GM21528 (cell line): ENCODE measurements around the gene LARP6.
"Not testable (repeated sequence)": the region's sequence is repeated elsewhere in the genome, so short reads cannot be mapped to it uniquely, and the experiment has no call there.

ENCODE experiments used
- ATAC-seq: cut with Tn5 transposase; IDR thresholded peaks from one replicate; pipeline ENCODE4 v1.9.1; 2021; ENCODE audit warnings: mild to moderate bottlenecking, moderate library complexity; ENCODE audit not compliant: unreplicated experiment, low FRiP score

The LARP6 gene

DNA sequence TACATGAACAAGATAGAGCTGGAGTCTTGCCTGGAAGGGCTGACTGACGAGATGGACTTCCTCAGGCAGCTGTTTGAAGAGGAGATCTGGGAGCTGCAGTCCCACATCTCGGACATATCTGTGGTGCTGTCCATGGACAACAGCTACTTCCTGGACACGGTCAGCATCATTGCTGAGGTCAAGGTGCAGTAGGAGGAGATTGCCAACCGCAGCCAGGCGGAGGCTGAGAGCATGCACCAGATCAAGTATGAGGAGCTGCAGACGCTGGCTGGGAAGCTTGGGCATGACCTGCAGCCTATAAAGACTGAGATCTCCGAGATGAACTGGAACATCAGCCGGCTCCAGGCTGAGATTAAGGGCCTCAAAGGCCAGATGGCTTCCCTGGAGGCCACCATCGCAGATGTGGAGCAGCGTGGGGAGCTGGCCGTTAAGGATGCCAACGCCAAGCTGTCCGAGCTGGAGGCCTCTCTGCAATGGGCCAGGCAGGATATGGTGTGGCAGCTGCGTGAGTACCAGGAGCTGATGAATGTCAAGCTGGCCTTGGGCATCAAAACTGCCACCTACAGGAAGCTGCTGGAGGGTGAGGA is 5.5 kb upstream of the LARP6 start:
- no peak for ATAC-seq

- ATAC-seq = not testable (repeated sequence)
These were observed 4.8 kb upstream of the LARP6 start for GRCh38 chr15:70858614-70859321.

DNA sequence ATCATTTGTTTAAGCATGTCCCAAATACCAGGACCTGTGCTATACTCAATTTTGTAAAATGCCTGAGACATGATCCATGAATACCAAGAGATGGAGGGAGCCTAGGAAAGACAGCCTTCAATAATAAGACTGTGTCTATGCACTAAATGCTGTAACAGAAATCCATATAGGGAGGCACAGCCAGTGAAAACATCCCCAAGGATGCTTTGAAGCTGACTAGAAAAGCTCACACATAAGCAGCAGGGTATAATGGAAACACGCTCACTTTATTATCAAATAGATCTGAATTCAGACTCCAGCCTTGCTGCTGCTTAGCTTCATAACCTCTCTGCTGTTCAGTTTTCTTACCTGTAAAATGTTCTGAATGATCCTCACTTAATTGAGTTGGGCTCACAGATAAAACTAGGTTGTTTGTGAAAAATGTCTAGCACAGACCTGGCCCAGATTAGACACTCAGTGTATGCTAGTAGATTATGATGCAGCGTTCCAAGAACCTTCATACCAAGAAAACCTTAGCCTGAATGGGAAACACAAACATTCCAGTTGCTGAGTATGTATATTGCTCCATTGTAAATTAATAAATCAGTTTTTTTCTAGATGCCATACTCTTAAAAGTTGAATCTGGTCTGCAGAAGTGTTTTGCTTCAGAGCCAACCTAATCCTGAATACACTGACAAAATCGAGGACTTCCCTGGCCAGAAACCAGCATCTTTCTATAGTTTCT is 3.8 kb upstream of the LARP6 start:
- no peak for ATAC-seq

DNA sequence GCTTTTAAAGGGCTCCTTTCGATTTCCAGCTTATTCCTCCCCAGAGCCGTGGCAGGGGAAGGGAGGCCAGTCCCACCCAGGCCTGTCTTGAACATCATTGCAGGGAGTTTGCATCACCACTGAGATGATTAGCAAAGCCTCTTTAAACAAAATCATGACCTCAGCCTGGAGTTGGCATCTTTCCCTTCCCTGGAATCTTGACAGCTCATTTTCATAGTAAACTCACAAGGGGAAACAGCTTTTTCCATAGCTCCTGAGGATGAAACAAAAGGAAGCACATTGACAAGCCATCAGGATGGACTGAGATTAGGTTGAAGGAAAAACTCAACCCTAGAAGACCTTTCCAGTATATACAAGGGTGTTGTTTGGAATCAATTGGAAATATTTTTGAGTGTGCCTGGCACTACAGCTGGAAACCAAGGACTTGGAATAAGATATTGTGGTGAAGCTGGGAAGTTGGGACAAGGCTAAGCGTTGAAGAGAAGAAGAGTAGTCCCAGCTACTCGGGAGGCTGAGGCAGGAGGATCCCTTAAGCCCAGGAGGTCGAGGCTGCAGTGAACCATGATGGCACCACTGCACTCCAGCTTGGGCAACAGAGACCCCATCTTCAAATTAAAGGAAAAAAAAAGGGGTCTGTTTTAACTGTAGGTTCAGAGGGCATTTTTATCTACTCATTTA is 3.1 kb upstream of the LARP6 start:
- no peak for ATAC-seq

DNA sequence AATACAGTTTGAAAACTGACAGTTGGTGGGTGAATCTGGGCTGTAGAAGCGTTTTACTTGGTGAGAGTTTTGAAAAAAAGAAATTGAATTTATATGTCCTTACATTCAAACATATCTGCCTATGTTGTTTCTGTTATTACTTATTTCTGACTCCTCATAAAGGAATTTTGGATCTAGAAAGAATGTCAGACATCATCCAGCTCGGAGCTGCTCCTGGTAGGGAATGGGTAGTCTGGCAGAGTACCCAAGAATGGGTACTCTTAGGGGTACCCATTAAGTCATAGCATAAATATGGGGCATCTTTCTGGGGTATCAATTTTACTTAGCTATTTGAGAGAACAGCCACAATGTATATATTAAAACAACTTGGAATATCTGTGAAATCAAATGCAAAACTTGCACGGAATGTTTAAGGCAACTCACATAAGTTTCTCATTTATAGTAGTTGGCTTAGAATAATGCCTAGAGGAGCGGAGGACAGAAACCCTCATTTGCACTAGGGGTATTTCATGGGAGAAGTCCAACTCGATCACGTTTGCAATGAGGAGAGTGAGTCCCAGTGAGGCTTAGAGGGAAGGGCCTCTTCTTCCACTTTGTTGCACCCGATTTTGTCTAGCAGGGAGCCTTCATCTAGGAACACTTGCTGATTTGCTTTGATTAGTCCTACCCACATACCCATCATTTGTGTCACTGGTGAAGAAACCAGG is 2.4 kb upstream of the LARP6 start:
- no peak for ATAC-seq

GRCh38 chr15:70855764-70856163 is 1.8 kb upstream of the LARP6 start:
- no peak for ATAC-seq

DNA sequence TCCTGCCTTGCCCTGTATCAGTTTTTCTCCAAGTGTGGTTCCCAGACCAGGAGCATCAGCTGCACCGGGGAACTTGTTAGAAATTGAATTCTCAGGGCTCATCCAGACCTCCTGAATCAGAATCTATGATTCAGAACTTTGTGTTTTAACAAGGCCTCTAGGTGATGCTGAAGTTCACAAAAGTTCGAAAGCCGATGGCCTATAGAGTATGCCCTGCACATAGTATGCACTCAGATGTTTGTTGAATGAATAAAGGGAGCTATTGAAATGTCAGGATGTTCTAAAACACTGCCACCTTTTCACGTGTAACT is 664 bp upstream of the LARP6 start:
- no peak for ATAC-seq

DNA sequence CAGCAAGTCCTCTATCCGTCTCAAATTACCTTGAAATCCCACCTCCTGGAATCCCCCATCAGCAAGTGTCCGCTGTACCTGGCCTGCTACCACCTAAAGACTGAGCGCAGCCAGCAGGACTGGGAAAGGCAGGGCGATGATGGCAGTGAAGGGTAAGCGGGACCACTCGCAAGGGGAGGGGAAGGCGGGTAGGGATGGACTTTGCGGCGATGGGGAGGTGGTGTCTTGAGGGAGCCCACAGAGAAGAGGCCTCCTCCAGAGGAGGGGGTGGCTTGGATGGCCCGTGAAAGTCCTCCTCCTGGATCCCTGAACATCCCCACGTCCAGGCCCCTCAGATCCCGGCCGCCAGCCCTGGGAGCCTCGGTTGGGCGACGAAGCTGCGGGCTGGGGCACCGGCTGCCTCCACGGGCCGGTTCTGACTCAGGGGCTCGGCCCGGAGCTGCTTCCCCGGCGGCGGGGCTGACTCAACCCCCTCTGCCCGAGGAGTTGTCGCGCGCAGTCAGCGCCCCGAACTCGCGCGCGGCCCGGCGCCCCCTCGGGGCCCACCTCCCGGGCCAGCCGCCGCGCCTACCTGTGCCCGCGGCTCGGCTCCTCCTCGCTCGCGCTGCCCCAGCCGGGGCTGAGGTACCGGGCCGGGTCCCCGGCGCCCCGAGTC is 512 bp downstream of the LARP6 start:
- ATAC-seq = no peak

- no peak for ATAC-seq
These were observed 1.2 kb downstream of the LARP6 start for GRCh38 chr15:70852501-70853317.

GRCh38 chr15:70851889-70852288 is 2.1 kb downstream of the LARP6 start:
- ATAC-seq = no peak

DNA sequence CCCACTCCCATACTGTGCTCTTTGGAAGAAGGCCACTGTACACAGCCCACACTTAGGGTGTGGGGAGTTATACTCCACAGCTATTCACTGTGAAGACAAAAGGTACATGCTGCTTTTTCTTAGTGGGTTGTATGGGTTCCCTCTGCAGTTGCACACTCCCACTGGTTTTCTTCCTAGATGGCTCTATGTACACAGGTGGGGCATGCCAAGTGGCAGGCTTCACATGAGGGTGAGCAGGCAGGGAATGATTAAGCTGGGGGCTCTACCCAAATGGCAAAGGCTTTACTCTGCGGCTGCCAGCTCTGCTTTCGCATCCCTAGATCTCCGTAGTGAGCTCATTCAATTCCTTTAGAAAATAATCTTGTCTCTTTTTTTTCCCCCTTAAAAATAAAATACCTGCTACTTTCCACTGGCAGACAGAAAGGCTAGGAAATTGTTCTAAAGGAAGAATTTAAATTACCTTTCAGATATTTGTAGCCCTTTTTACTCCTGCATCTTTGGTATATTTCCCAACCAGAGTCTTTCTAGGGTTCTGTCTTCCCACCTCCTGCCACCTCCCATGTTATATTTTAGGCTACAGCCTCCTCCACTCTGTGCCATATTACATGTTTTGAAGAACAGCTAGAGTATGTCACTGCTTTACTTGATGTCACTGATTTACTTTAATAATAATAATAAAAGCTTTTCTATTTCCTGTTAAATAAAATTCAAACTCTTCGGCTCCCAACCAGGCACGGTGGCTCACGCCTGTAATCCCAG is 8.2 kb downstream of the LARP6 start:
- no peak for ATAC-seq

- no peak for ATAC-seq
These were observed 16.5 kb downstream of the LARP6 start for GRCh38 chr15:70837476-70837875.

- ATAC-seq = no peak
These were observed 18.1 kb downstream of the LARP6 start for GRCh38 chr15:70835841-70836240.

GRCh38 chr15:70835415-70835814 is 18.5 kb downstream of the LARP6 start:
- ATAC-seq = no peak

DNA sequence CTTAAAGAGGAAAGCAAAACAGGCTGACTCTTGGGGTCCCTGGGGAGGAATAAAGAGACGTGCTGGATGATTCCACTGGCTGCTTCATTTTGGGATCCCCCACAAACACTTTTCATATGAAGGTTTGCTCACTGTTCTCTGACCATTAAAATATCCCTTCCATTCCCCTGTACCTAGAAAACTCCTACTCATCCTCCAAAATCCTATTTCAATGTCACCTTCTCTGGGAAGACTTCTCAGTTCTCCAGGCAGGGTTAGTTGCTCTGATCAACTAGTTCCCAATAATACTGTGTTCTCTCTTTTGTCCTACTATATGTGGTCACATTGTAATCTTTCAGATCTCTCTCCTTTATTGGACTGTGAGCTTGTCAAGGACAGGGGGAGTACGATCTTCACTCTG is 19.0 kb downstream of the LARP6 start:
- ATAC-seq = no peak

DNA sequence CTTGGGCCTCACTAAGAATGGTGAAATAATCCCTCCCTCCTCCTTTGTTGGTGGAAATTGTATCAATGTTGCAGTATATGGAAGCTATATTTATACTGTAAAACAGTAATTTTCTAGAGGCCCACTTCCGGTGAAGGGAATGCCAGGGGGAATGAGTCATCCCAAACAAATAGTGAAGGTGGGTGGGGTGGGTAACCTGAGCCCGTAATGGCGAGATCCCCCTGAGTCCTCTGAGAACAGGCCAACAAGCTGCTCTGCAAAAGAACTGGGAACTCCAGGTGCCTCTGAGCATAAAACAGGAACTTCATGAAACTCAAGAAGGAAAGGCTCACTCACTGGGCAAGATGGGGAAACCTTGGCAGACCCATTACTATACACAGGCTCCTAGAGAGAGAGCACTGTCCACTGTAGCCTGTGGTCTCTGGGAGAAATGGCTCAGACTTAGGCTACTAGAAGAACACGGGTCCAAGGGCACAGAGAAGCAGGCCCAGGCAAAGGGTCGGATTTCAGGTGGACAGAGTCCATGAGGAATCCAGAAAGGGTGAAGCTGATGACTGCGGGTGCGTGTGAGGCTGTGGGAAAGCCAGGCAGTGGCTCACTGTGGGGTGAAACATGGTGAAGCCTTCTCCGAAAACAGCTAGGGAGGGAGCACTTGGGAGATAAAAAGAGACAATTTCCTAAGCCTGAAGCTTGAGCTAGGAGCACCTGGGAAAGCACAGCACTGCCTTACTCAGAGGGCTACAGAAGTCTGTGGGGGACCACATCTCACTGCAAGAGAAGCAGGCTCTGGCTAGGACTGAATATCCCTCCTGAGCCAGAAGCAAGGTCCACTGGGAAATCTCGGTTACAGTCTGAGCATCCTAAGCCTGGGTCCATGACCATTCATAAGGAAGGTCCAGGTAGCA is 19.8 kb downstream of the LARP6 start:
- no peak for ATAC-seq

DNA sequence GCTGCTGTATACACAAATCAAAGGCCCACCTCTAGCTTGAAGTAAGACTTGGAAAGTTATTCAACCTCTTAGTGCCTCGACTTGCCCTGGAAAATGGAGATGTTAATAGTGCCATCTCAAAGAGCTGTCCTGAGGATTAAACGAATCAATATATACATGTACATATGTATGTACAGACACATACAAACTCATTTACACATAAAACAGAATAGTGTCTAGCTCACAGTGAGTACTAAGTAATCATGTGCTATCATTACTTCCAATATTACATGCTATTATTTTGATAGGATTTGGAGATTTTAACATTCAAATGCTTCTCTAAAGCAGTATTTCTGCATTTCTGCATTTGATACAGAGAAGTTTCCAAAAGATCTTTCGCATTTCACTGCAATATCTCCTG is 20.5 kb downstream of the LARP6 start:
- no peak for ATAC-seq

GRCh38 chr15:70832176-70832575 is 21.8 kb downstream of the LARP6 start:
- ATAC-seq = no peak
